ENCODE results near the gene PGAM1.
"Not testable (repeated sequence)": the region's sequence is repeated elsewhere in the genome, so short reads cannot be mapped to it uniquely, and the experiment has no call there.

Gene PGAM1

DNA sequence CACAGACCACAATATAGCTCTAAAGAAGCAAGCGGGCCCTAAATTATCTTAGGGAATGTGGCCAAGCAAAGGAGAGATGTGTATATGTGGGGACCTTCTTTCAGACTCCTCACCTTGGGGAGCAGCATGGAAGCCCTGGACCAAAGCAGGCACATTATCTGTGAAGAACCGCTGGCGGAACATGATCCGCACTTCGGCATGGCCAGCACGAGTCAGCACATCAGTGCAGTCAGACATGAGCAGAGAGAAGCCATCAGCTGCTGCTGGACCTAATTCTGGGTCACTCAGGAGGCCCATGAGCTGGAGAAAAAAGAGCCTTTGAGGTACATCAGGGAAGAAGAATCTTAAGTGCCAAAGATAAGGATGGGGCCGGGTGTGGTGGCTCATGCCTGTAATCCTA, 33.9 kb downstream of the PGAM1 start:
- DNase-seq = no peak

DNA sequence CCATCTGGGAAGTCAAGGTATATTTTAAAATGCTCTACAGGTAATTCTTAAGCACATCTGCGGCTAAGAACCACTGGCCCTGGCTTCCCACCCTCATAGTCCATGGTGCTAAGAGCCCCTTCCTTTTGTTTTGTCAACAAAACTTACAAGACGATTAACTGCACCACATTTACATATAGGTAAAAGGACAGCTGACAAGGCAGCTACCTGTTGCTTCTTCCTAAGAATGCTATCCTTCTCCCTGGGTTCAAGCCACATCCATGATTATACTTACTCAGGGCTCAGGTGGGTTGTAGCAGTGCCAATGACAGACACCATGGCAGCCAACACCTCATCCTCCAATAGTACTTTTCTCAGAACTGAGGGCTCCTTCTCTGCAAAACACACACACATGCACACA, 36.3 kb downstream of the PGAM1 start:
- no peak for DNase-seq

DNA sequence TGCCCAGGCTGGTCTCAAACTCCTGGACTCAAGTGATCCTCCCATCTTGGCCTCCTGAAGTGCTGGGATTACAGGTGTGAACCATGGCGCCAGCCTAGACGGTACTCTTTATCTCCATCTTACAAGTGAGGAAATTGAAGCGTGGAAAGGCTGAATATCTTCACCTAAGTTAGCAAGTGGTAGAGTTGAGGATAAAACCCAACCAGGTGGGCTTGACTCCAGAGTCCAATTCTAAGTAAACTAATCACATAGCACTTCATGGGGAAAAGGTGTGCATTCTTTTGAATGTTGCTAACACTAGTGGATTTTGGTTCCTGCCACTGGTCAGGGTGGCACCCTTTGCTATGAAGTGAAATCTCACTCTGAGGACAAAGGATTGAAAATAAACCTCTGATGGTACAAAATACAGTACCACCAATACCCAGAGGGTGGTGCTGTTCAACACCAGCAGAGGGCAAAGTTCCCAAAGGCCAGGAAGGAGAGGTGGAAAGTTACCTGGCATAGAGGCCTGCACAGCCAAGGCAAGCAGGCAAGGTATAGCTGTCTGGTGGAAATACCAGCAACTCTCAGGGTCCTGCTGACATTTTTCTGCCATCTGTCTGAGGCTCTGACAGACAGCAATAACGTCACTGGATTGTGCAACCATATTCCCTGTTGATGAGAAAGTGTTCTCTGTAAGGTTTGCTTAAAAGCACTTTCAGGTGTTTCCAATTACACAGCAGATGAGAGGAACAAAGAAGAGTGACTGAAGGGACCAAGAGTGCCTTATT, 37.6 kb downstream of the PGAM1 start:
- DNase-seq = peak; percentile 66 to 74

DNA sequence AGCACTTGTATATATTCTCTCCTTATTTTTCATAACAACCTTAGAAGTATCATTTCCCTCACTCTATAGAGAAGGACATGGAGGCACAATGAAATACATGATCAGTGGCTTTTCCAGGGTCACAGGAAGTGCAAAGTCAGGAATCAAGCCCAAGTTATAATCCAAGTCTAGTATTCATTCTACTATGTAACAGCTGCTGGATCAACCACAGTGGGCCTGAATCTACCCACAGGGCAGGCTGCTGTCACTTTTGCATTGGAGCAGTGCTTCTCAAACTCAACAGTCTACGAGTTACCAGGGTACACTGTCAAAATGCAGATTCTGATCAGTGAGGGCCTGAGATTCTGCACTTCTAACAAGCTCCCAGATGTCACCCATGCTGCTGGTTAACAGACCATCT, 38.2 kb downstream of the PGAM1 start:
- no peak for DNase-seq

DNA sequence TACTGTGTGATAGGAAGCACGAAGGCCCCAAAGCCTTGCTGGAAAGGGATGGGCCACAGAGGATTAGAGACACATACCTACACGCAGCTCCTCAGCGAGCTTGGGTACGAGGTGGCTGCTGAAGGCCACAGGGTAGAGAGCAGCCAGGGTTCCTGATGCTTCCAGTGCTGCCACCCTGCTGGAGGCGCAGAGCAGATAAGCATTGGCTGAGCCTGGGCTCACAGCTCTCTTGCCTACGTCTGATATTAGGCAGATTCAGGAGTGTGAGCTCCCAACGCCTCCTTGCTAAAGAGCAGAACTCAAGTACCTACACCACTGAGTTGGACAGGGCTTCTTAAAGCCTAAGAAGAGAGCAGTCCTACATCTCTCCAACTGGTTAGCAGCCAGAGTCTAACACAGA, 40.0 kb downstream of the PGAM1 start:
- DNase-seq = no peak

DNA sequence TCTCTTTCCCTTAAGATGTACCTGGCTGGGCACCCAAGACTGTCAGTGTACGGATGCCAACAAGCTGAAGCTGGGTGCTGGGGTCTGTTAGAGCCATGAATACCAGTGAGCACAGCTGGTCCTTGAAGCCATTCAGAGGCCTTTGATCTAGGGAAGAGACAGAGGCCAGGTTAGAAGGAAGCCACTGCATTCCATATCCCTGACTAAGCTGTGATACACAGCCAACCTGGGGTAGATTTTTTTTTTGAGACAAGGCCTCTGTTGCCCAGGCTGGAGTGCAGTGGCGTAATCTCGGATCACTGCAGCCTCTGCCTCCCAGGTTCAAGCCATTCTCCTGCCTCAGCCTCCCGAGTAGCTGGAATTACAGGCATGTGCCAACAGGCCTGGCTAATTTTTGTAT, 40.8 kb downstream of the PGAM1 start:
- DNase-seq = no peak

DNA sequence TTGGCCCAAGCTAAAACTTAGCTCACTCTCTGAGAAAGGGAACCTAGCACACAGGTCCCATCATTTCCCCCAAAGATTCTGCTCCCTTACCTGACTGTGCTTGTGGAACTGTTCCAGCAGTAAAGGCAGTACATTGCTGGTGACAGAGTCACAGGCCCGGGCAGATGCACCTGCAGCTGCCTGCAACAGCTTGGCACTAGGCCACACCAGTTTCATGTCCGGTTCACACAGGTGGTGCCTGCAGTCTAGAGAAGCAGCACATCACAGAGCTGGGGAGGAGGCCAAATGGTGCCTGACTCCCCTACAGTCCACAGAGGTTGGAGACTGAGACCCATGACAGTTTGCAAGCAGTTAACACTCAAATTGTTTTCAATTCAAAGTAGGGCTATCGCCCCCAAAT, 42.2 kb downstream of the PGAM1 start:
- DNase-seq = no peak

DNA sequence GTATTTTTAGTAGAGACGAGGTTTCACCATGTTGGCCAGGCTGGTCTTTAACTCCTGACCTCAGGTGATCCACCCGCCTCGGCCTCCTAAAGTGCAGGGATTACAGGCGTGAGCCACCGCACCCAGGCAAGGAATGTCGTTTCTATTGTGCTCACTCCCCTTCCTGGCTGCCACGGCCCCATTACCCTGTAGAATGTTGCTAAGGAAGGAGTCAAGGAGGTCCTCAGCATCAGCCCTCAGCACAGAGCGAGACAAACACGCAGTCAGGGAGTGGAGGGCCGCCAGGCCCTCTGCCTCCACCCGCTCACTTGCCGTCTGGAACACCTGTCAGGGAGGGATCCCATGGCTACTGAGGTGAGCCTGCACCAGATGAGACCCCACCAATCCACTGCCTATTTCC, 42.8 kb downstream of the PGAM1 start:
- DNase-seq = not testable (repeated sequence)

DNA sequence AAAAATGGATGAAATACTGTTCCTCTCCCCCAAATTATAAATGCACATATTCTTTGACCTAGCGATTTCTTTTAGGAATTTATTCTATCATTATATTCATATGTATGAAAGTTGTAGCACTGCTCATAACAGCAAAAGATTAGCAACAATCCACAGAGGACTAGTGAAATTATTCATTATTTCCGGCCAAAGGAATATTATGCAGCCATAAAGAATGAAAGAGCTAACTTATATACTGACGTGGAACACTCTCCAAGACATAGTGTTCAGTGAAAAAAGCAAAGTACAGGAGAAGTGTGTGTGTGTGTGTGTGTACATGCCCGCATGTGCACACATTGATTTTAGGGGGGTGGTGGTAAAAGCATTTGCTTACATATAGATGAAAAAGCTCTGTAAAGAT, 48.9 kb downstream of the PGAM1 start:
- DNase-seq = no peak

DNA sequence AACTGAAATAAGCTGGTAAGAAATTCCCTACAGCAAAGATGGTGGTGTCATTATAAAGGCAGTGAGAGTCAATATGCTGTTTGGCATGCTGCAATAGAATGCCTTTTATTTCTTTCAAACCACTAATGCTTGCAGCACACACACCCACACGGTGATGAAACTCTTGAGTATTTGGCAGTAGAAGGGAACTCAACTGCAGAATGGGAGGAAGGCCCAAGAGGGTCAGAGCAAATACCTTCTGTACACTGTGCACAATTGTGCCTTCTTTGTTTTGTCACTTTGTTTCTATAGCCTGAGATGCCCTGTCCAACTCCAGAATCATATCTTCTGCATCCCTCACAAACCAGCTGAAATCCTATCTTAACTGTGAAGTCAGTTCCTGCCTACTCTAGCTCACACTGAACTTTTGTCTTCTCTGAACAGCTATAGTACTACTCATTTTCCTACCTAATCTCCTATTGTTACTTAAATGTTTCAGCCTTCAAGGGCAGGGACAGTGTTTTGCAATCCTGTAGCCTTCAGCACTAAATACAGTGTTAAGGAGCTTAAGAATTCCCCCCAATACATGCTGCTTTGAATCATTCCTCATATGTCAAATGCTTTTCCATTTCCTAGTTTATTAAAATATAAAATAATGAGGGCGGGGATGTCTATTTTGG, 50.1 kb downstream of the PGAM1 start:
- peak; percentile 20 to 40 for DNase-seq

DNA sequence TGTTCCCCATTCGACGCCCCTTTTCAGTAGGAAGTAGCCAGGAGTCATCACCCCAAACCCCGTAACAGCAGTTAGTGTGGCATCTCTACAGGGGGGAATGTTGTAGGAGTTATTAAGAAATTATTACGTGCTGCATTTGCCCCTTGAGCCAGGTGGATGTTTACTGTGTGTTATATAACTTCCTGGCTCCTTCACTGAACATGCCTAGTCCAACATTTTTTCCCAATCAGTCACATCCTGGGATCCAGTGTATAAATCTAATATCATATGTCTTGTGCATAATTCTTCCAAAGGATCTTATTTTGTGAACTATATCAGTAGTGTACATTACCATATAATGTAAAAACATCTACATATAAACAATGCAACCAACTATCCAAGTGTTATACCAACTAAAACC, 53.4 kb downstream of the PGAM1 start:
- not testable (repeated sequence) for DNase-seq

DNA sequence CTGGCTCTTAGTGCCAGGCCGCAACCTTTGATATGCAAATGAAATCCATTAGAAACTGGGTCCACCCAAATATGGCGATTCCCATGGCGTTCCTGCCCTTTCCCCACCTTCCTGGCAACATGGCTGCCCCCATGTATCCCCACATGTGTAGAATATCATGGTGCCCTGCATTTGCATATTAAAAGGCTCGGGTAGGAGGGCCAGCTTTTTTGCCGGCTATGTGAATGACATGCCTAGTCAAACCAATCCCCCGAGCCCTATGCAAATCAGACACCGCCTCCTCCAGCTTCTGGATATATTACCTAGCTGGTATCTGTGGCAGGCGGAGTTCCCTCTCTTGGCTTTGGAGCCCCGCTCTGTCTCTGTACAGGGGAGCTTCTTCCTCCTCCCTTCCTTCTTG, 53.9 kb downstream of the PGAM1 start:
- DNase-seq = no peak

DNA sequence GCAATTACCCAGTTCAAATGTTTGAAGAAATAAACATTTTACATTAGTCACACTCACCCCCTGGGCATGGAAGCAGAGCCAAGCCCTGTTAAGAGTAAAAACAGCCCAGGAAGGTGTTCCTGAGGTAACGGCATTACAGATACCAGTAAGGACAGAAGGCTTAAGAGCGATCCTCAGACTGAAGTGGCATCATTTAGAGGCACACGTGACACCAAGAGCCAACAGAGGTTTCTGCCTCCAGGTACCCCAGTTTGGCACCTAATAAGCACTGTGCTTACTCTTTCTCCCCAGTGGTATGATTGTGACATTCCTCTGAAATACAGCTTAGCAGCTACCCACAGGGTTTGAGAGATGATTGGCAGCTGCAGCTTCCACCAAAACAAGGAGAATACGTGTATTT, 55.1 kb downstream of the PGAM1 start:
- DNase-seq = no peak

DNA sequence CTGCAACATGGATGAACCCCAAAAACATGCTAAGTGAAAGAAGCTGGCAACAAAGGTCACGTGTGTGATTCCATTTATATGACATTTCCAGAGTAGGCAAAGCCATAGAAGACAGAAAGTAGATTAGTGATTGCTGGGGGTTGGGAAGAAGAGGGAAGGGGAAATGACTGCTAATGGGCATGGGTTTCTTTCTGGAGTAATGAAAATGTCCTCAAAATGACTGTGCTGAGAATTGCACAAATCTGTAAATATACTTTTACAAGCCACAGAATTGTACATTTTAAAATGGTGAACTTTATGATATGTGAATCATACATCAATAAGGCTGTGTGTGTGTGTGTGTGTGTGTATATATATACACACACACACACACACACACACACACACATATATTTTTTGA, 56.4 kb downstream of the PGAM1 start:
- no peak for DNase-seq

Measured in Kasumi-1 (cell line).